Fibroblast of the conjunctiva (primary cell): Measurements from ENCODE around the gene TRIM63.
"Not testable (repeated sequence)": the region's sequence is repeated elsewhere in the genome, so short reads cannot be mapped to it uniquely, and the experiment has no call there.

Experiments used
- DNase-seq: peaks from one replicate; pipeline ENCODE4 v3.0.0-alpha.2; 2010; ENCODE audit warnings: low read depth

The TRIM63 gene

DNA sequence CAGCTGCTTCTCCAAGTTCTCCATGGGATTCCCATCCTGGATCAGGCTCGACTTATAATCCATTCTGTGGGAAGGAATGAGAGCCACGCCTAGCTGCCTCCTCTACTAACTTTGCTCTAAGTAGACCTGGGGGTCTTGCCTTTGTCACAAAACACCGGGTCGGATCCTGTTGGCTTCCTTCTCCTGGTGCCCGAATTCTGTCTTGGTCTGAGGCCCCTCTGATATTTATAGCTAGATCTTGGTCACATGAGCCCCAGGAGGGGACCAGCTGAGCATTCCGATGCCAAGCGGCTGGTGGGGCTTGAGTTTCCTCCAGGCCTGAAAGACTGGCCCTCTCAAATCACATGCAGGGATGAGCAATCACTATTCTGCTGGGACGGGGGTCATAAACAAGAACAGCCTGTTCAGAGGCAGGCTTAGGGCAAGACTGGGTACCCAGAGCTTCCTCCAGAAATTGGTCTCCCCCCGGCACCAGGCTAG is at the start of gene TRIM63:
Gene TRIM63, minus strand, starts transcription at position 199 of the 480 bp plus-strand sequence. Its CDS starts 136 bp downstream, at position 63.
- no peak for DNase-seq

DNA sequence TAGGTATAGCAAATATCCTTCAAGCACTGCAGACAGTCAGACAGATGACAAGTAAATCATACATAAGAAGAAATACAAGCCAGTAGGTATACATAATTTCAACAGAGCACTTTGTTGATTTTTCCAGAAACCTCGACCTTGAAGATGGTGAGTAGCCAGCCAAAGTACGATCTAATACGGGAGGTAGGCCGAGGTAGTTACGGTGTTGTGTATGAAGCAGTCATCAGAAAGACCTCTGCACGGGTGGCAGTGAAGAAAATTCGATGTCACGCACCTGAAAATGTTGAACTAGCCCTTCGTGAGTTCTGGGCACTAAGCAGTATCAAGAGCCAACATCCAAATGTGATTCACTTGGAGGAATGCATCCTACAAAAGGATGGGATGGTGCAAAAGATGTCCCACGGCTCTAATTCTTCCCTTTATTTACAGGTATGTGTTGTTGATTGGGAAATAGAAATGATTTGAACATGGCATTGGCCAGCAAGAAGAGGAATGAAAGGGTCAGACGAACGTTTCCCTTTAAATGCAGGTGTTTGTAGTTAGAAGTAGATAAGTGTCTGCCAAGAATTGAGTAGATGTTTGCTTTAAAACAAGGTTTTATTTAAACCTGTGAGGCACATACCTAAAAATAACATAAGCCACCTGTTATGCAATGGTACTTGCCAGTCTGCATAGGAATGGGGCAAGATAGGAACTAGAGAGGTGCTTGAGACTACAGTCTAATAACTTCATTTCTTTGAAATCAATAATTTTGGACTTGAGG is 46.9 kb upstream of the TRIM63 start:
- DNase-seq = no peak

DNA sequence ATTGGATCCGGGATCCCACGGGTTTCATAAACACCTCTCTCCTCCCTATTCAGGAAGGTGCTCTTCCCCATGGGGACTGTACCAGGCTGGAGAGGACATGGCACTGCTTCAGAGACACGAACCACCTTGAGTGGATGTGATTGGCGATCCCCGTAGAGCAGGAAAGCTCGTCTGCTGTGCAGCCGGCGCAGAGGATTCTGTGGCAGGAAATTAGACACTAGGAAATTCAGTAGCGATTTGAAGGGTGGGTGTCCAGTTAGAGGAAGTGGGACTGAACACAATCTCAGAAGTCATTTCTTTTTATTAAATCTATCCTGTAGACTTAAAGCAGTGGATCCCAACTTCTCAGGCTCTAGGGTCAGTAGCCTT is 45.0 kb upstream of the TRIM63 start:
- DNase-seq = no peak

DNA sequence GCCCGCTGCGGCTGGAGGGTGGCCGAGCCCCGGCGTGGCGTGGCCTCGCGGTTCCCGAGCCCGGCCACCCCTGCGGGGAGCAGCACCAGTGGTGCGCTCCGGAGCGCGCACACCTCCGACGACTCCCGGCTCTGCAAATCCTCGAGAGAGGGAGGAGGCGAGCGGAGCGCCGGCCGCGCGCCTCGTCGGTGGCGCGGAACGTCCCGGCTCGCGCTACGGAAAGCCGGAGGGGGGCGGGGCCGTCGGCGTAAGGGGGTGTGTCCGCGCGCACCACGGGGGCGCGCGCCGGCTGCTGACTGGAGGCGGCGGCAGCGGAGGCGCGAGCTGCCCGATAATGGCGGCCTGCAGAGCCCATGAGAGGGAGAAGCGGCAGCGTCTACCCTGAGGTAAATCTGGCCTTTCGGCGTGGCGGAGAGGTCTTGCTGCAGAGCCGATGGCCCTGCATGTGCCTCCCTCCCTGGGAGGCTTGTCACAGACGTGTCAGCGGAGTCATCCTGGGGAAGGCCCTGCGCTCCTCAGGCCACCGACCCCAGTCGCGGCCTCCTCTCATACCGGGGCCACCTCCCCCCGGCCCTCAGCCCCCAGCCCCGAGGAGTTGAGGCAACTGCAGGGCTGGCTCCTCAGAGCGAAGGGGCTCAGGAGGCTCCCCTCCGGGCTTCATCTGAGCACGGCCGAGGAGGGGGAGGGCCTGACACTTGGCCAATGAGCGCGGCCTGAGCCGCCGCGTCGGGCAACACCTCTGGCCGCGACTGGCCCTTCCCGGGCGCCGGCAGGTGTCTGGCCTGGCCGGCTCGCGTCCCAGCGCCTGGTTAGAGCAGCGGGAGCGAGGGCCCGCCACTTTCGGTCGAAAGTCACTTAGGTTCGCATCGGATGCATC is 44.3 kb upstream of the TRIM63 start, which contains the start of gene PDIK1L:
Gene PDIK1L, plus strand, starts transcription at position 295 of the 877 bp plus-strand sequence. CDS start 2,485 bp downstream, outside the sequence.
- peak; percentile 92 for DNase-seq

DNA sequence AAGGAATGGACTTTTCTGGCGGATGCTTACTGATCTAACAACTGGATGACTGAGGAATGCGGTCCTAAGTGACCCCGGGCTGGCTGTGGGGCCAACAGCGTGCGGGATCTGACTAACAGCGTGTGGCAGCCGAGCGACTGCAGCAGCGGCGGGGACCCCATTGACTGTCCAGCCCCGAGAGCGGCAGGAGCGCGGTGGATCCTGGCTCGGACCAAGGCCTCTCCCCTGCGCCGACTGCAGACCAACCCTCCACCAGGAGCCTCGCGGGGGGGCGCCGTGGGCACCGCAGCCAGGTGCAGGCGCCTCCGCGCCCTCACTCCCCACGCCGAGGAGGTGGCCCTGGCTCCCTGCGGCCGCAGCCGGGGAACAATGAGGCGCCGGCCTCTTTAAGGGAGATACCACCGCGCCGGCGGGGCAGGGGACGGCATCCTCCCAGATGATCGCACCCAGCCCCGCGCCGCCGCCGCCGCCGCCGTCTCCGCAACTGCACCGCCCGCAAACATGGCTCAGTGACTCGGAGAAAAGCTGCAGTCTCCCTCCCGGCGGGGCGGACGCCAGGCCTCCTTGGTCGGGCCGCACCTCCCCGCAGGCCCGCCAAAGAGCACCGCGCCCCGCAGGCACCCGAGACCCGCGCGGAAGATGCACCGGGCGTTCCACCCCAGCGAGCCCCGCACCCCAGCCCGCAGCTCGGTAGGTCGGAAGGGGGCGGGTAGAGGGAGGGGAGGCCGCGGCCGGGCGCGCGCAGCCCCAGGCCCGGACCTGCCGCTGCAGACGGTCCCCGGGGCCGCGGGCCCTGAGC is 43.5 kb upstream of the TRIM63 start:
- DNase-seq = no peak

- no peak for DNase-seq
These were observed 42.1 kb upstream of the TRIM63 start for GRCh38 chr1:26109229-26110164.

DNA sequence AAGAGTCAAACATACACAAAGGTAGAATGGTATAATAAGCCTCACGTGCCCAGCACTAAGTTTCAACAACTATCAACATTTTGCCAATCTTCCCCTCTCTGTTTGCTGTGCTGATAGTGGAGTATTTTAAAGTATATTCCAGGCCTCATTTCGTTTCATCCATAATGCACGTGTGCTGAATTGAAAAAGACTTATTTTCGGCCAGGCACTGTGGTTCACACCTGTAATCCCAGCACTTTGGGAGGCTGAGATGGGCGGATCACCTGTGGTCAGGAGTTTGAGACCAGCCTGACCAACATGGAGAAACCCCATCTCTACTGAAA is 37.8 kb upstream of the TRIM63 start:
- DNase-seq = not testable (repeated sequence)

DNA sequence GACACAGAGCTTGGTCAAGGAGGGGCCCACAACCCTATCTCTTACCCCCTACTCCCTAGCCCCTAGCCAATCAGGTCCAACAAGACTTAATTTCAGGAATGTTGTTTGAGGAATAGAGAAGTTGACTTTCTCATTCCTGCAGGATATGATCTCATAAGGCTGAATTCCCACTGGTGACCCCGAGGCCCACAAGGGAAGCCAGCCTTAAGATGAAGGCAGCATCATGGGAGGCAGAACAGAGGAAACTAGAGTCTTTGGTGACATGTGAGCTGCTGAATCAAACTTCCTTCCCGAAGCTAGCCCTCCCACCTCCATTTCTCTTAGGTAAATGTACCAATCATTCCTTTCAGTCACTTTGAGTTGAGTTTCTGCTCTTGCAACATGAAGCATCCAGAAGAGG is 35.1 kb upstream of the TRIM63 start:
- DNase-seq = no peak

GRCh38 chr1:26102119-26102518 is 34.7 kb upstream of the TRIM63 start:
- no peak for DNase-seq

- DNase-seq = not testable (repeated sequence)
These were observed 32.8 kb upstream of the TRIM63 start for GRCh38 chr1:26100204-26100603.

DNA sequence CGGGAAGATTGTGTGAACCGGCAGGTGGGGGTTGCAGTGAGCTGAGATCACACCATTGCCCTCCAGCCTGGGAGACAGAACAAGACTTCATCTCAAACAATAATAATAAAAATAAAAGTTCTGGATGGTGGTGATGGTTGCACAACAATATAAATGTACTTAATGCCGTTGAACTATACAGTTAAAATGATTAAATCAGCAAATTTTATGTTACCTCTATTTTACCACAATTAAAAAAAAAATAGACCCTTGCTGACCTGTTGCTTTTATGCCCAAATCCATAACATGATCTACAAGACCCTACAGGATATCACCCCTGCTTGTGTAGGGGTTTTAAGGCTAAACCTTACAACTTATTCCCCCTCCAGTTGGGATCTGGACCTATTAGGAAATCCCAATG is 32.4 kb upstream of the TRIM63 start:
- DNase-seq = no peak

DNA sequence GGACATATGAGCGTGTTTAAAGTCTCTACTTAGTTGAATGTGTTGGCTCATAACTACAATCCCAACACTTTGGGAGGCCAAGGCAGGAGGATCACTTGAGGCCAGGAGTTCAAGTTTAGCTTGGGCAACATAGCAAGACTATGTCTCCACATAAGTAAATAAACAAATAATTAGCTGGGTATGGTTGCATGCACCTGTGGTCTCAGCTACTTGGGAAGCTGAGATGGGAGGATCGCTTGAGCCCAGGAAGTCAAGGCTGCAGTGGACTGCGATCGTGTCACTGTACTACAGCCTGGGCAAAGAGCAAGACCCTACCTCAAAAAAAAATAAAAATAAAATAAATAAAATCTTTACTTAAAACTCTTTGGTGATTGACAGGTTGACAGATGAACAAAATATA is 31.2 kb upstream of the TRIM63 start:
- no peak for DNase-seq

DNA sequence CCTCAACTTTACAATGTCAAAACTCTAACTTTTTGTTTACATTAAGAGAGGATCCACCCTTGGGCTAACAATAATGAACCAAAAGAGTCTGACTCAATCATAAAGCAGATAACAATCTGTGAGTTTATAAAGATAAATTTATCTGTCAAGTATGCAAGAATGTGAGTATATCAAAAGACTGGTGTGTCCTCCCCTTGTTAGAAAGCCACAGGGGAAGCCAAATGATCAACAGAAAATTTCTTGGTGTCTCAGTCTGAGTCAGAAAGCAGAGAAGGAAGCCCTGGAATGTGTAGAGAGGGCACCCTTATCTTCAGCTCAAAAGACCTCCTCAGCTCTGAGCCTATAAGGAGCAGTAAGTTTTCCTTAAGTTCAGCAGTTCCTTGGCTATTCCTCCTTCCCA is 30.3 kb upstream of the TRIM63 start:
- DNase-seq = no peak

DNA sequence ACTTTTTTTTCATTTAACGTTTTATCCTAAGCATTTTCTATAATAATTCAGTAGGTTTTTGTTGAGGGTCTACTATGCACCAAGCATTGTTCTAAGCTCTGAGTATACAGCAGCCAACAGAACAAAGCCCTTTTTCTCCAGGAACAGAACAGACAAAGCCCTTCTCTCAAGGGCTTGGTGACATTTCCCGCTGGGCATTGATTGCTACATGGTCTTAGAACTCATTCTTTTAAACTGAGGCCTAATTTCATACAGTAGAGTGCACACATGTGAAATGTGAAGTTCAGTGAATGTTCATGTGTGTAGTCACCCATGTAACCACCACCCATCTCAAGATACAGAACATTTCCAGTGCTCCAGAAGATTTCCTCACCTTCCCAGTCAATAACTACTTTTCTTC is 29.0 kb upstream of the TRIM63 start:
- no peak for DNase-seq

GRCh38 chr1:26094677-26095383 is 27.4 kb upstream of the TRIM63 start:
- no peak for DNase-seq

DNA sequence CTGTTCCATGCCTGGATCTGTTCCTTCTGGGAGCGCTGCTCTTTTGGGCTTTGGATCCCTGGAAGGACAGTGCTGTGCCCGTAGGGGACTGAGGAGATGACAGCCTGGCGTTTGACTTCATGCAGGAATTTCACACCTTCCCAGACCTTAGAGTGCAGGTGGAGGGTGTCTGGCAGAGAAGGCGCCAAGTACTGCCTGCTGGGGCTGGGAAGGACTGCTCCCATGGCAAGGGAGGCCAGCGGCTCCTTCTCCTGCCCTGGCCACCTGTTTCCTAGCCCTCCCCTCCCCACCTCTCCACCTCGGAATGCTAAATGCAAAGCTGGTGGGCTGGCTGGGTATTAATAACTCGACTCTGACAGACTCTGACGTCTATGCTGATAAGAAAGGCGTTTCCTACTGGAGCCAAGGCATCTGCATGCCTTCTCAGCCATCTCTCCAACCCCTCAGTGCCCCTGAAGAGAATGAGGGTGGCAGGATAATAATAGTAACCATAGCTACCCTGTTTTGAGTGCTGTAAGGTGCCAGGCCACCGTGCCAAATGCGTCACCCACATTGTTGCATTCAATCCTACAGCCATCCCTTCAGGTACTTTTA is 26.7 kb upstream of the TRIM63 start:
- DNase-seq = no peak

- not testable (repeated sequence) for DNase-seq
These were observed 26.1 kb upstream of the TRIM63 start for GRCh38 chr1:26093569-26093968.

- no peak for DNase-seq
These were observed 25.0 kb upstream of the TRIM63 start for GRCh38 chr1:26092422-26092821.

GRCh38 chr1:26090893-26091292 is 23.5 kb upstream of the TRIM63 start:
- no peak for DNase-seq

DNA sequence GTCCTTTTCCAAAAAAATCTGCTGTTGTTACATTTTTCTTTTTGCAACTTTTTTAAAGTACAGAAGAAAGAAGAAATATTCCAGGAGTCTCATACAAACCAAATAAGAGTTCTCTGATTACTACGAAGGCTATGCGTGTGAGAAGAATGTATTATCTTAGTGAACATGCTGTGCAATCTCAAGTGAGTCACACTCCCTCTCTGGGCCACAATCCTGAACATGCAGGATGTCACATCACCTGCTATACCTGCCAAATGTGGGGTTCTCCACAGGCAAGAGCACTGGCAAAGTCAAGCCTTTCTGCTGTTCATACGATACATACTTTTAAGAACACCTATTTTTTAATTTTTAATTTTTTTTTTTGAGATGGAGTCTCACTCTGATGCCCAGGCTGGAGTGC is 21.7 kb upstream of the TRIM63 start:
- no peak for DNase-seq
